Measurements from ENCODE around the gene GAS6. TPM values are rescaled to one million over a fixed set of nuclear protein-coding genes. Genes with fewer than 3 reads are reported as not detected.

GAS6 gene
- total and polyA plus RNA-seq, 2 donors (not counting 1 experiment from before 2014, with no cell fraction given), result 0.25 to 0.78 TPM

DNA sequence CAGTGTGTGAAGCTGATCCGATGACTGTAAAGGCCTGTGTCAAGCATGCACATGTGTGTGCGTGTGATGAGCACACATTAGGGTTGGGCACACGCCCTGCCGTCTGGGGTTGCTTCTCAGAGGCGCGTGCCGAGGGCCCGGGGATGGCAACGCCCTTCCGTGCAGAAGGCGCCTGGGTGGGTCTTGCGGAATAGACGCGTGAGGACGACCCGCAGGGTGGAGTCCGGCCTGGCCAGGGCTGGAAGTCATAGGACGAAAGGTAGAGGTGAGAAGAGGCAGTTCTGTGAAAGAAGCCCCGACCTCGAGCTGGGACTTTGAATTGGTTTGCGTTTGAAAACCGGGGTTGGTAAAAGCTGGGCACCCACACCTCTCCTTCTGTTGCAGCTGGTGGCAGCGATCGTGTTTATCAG is 69.1 kb downstream of the GAS6 start:
- WGBS (ENCODE audit: insufficient coverage), result 89% methylated on average over 24 of the region's 24 CpGs
- Mint-ChIP-seq H3K9me3 (ENCODE audit: insufficient read depth) (no peaks in the 10 kb centered on the region), H3K27ac (no peak overlapping the region), H3K4me1 (no peaks in the 10 kb centered on the region), H3K4me3 (no peak overlapping the region), H3K27me3 (no peaks in the 10 kb centered on the region)
- no peaks in the 10 kb centered on the region for H4K20me1 ChIP-seq (ENCODE audit: control insufficient read depth, insufficient read depth, low read length, poor library complexity, severe bottlenecking)
- intact Hi-C loops (cut with micrococcal nuclease), result no loop called here
- H3K4me3 ChIP-seq (ENCODE audit: control extremely low read depth in 1 of 5, extremely low read depth in 1 of 5, insufficient read depth in 1 of 5, low read depth in 2 of 5, low read length in 4 of 5), result no peak overlapping the region
- H3K36me3 ChIP-seq (replicated peaks in 1 of 2; ENCODE audit: control extremely low read depth in 1 of 2, control insufficient read depth in 1 of 2, extremely low read depth in 1 of 2, insufficient read depth in 2 of 2, low read length in 1 of 2), result no peaks in the 10 kb centered on the region
- H3K4me2 ChIP-seq (replicated peaks; ENCODE audit: low read depth, low read length, poor library complexity, severe bottlenecking), result no peak overlapping the region
- TF ChIP-seq, protein P1, sequence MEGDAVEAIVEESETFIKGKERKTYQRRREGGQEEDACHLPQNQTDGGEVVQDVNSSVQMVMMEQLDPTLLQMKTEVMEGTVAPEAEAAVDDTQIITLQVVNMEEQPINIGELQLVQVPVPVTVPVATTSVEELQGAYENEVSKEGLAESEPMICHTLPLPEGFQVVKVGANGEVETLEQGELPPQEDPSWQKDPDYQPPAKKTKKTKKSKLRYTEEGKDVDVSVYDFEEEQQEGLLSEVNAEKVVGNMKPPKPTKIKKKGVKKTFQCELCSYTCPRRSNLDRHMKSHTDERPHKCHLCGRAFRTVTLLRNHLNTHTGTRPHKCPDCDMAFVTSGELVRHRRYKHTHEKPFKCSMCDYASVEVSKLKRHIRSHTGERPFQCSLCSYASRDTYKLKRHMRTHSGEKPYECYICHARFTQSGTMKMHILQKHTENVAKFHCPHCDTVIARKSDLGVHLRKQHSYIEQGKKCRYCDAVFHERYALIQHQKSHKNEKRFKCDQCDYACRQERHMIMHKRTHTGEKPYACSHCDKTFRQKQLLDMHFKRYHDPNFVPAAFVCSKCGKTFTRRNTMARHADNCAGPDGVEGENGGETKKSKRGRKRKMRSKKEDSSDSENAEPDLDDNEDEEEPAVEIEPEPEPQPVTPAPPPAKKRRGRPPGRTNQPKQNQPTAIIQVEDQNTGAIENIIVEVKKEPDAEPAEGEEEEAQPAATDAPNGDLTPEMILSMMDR (IDR thresholded peaks at IDR 0.05), result no peak
- TF ChIP-seq EZH2 (IDR thresholded peaks at IDR 0.05; ENCODE audit: borderline replicate concordance, insufficient read depth, low read depth, low read length, poor library complexity, severe bottlenecking), result no peak
- ChIA-PET CTCF (no interaction called here), POLR2A (no interaction called here)
- H2AFZ ChIP-seq (ENCODE audit: insufficient read depth, low read depth, low read length, poor library complexity, severe bottlenecking), result no peak overlapping the region
- H3K4me1 ChIP-seq (ENCODE audit: control insufficient read depth in 2 of 2, insufficient read depth in 2 of 2, low read length in 2 of 2), result no peaks in the 10 kb centered on the region
- H3K27me3 ChIP-seq (replicated peaks in 1 of 4; ENCODE audit: control extremely low read depth in 1 of 4, control insufficient read depth in 3 of 4, insufficient read depth in 4 of 4, low read length in 3 of 4), result peaks cover 0 to 3% (median 0%) of the 10 kb centered on the region in 4 experiments
- DNase-seq (no peak), ATAC-seq (ENCODE audit: low read depth) (no peak)
- no peaks in the 10 kb centered on the region for H3K79me2 ChIP-seq (ENCODE audit: control insufficient read depth, insufficient read depth, low read length)
- H3K27ac ChIP-seq (ENCODE audit: low read length in 2 of 2), result no peak overlapping the region
- no peak overlapping the region for H3K9ac ChIP-seq (ENCODE audit: low read length)
- peaks cover 0 to 4% (median 0%) of the 10 kb centered on the region in 3 donors for H3K9me3 ChIP-seq (ENCODE audit: control extremely low read depth in 1 of 3, control insufficient read depth in 2 of 3, insufficient read depth in 1 of 3, low read length in 2 of 3)

DNA sequence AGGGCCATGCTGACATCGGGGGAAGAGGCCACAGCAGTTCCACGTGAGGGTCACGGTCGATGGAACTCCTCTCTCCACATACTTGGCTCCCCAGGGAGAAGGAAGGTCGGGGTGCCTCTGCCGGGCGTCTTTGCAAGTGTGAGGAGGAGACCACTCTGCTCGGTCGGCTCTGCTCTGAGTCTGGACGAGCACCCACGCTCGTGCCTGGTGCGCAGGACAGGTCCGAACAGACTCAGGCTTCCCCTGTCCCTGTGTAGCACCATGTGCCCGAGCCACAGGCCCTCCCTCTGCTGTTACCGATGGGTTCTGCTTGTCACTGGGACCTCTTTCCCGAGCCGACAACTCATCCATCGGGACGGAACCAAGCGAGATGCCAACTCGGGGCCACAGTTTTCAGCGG is 69.8 kb downstream of the GAS6 start:
- TF ChIP-seq, protein P1 (IDR thresholded peaks at IDR 0.05), result no peak
- no peak for TF ChIP-seq EZH2 (IDR thresholded peaks at IDR 0.05; ENCODE audit: borderline replicate concordance, insufficient read depth, low read depth, low read length, poor library complexity, severe bottlenecking)
- ChIA-PET CTCF (no interaction called here), POLR2A (no interaction called here)
- Histone ChIP-seq H3K27me3 (replicated peaks in 1 of 4; ENCODE audit: control extremely low read depth in 1 of 4, control insufficient read depth in 3 of 4, insufficient read depth in 4 of 4, low read length in 3 of 4) (peaks cover 0 to 3% (median 0%) of the 10 kb centered on the region in 4 experiments), H3K4me3 (ENCODE audit: control extremely low read depth in 1 of 5, extremely low read depth in 1 of 5, insufficient read depth in 1 of 5, low read depth in 2 of 5, low read length in 4 of 5) (no peak overlapping the region), H3K36me3 (replicated peaks in 1 of 2; ENCODE audit: control extremely low read depth in 1 of 2, control insufficient read depth in 1 of 2, extremely low read depth in 1 of 2, insufficient read depth in 2 of 2, low read length in 1 of 2) (no peaks in the 10 kb centered on the region), H3K4me2 (replicated peaks; ENCODE audit: low read depth, low read length, poor library complexity, severe bottlenecking) (no peak overlapping the region), H3K4me1 (ENCODE audit: control insufficient read depth in 2 of 2, insufficient read depth in 2 of 2, low read length in 2 of 2) (no peaks in the 10 kb centered on the region), H3K9ac (ENCODE audit: low read length) (no peak overlapping the region), H4K20me1 (ENCODE audit: control insufficient read depth, insufficient read depth, low read length, poor library complexity, severe bottlenecking) (no peaks in the 10 kb centered on the region), H3K79me2 (ENCODE audit: control insufficient read depth, insufficient read depth, low read length) (no peaks in the 10 kb centered on the region), H3K27ac (ENCODE audit: low read length in 2 of 2) (no peak overlapping the region), H3K9me3 (ENCODE audit: control extremely low read depth in 1 of 3, control insufficient read depth in 2 of 3, insufficient read depth in 1 of 3, low read length in 2 of 3) (peaks cover 0 to 4% (median 0%) of the 10 kb centered on the region in 3 donors), H2AFZ (ENCODE audit: insufficient read depth, low read depth, low read length, poor library complexity, severe bottlenecking) (no peak overlapping the region)
- Mint-ChIP-seq H3K27me3 (peaks cover 2% of the 10 kb centered on the region), H3K27ac (no peak overlapping the region), H3K4me1 (no peaks in the 10 kb centered on the region), H3K9me3 (ENCODE audit: insufficient read depth) (no peaks in the 10 kb centered on the region), H3K4me3 (no peak overlapping the region)
- no peak for ATAC-seq (ENCODE audit: low read depth)
- 92% methylated on average over 23 of the region's 23 CpGs for WGBS (ENCODE audit: insufficient coverage)
- intact Hi-C loops (cut with micrococcal nuclease), result no loop called here
- DNase-seq, result no peak
